ENCODE data around the gene PTPRK. TPM values are rescaled to one million over a fixed set of nuclear protein-coding genes. Genes with fewer than 3 reads are reported as not detected.

Gene PTPRK
- total RNA-seq, 5 donors from 2014 or later (not counting 1 experiment from before 2014, with no cell fraction given): 2.1 to 11.1 (median 7.3) TPM

- Mint-ChIP-seq H3K27ac (no peak overlapping the region), H3K27me3 (no peaks in the 10 kb centered on the region), H3K4me1 (peaks cover 0 to 3% (median 0%) of the 10 kb centered on the region in 3 donors), H3K9me3 (peaks cover 0 to 2% (median 0%) of the 10 kb centered on the region in 3 donors), H3K4me3 (no peak overlapping the region), H3K36me3 (no peaks in the 10 kb centered on the region)
- H3K36me3 ChIP-seq (ENCODE audit: control insufficient read depth in 2 of 2, extremely low read depth in 1 of 2, insufficient read depth in 1 of 2, low read length in 1 of 2): no peaks in the 10 kb centered on the region
- no peaks in the 10 kb centered on the region for H3K4me1 ChIP-seq (ENCODE audit: control insufficient read depth in 1 of 2, extremely low read depth in 1 of 2, insufficient read depth in 2 of 2, low read length in 2 of 2)
- no peak for DNase-seq
- POLR2A ChIA-PET: no interaction called here
- ATAC-seq (replicated peaks in 1 of 4): no peak
- no peak overlapping the region for H3K4me3 ChIP-seq (ENCODE audit: control insufficient read depth in 1 of 2, extremely low read depth in 1 of 2, low read length in 1 of 2)
- no peak overlapping the region for H3K27ac ChIP-seq (ENCODE audit: low read length)
- no peaks in the 10 kb centered on the region for H3K27me3 ChIP-seq (replicated peaks in 1 of 2; ENCODE audit: control insufficient read depth in 2 of 2, extremely low read depth in 1 of 2, insufficient read depth in 2 of 2, low read length in 1 of 2)
- WGBS (ENCODE audit: insufficient coverage): no CpG with 5 or more reads among the region's 3 CpGs
- CTCF ChIA-PET: no interaction called here
- no peaks in the 10 kb centered on the region for H3K9me3 ChIP-seq
These were observed 450.0 kb downstream of the PTPRK start for GRCh38 chr6:128070406-128070805.

GRCh38 chr6:128069188-128069587 lies 451.2 kb downstream of the PTPRK start:
- Mint-ChIP-seq H3K27me3 (no peaks in the 10 kb centered on the region), H3K9me3 (no peaks in the 10 kb centered on the region), H3K4me1 (peaks cover 0 to 3% (median 0%) of the 10 kb centered on the region in 3 donors), H3K36me3 (no peaks in the 10 kb centered on the region), H3K27ac (no peak overlapping the region), H3K4me3 (no peak overlapping the region)
- no peak for ATAC-seq (replicated peaks in 1 of 4)
- no peak for DNase-seq
- H3K4me3 ChIP-seq (ENCODE audit: control insufficient read depth in 1 of 2, extremely low read depth in 1 of 2, low read length in 1 of 2): no peak overlapping the region
- CTCF ChIA-PET: interaction anchor here in 1 of 2 donors (0.6 kb wide), 1 partner anchor 71 kb away, joined by 3 read pairs; no protein-coding TSS in a partner anchor
- peaks cover 0 to 3% of the 10 kb centered on the region in 2 experiments for H3K4me1 ChIP-seq (ENCODE audit: control insufficient read depth in 1 of 2, extremely low read depth in 1 of 2, insufficient read depth in 2 of 2, low read length in 2 of 2)
- no peaks in the 10 kb centered on the region for H3K27me3 ChIP-seq (replicated peaks in 1 of 2; ENCODE audit: control insufficient read depth in 2 of 2, extremely low read depth in 1 of 2, insufficient read depth in 2 of 2, low read length in 1 of 2)
- no peak overlapping the region for H3K27ac ChIP-seq (ENCODE audit: low read length)
- no peaks in the 10 kb centered on the region for H3K9me3 ChIP-seq
- WGBS (ENCODE audit: insufficient coverage): no CpG with 5 or more reads among the region's 2 CpGs
- H3K36me3 ChIP-seq (ENCODE audit: control insufficient read depth in 2 of 2, extremely low read depth in 1 of 2, insufficient read depth in 1 of 2, low read length in 1 of 2): no peaks in the 10 kb centered on the region
- POLR2A ChIA-PET: no interaction called here

- H3K27ac Mint-ChIP-seq: no peak overlapping the region
- H3K4me1 ChIP-seq (ENCODE audit: control insufficient read depth in 1 of 2, extremely low read depth in 1 of 2, insufficient read depth in 2 of 2, low read length in 2 of 2): peaks cover 0 to 5% of the 10 kb centered on the region in 2 experiments
- DNase-seq: no peak
- H3K4me1 Mint-ChIP-seq: peaks cover 0 to 3% (median 0%) of the 10 kb centered on the region in 3 donors
- no peak overlapping the region for H3K4me3 ChIP-seq (ENCODE audit: control insufficient read depth in 1 of 2, extremely low read depth in 1 of 2, low read length in 1 of 2)
- WGBS (ENCODE audit: insufficient coverage): 89% methylated on average over 1 of the region's 5 CpGs
- H3K4me3 Mint-ChIP-seq: no peak overlapping the region
- H3K27me3 Mint-ChIP-seq: no peaks in the 10 kb centered on the region
- H3K36me3 ChIP-seq (ENCODE audit: control insufficient read depth in 2 of 2, extremely low read depth in 1 of 2, insufficient read depth in 1 of 2, low read length in 1 of 2): no peaks in the 10 kb centered on the region
- no peaks in the 10 kb centered on the region for H3K9me3 Mint-ChIP-seq
- H3K9me3 ChIP-seq: no peaks in the 10 kb centered on the region
- ATAC-seq (replicated peaks in 1 of 4): no peak
- no peaks in the 10 kb centered on the region for H3K27me3 ChIP-seq (replicated peaks in 1 of 2; ENCODE audit: control insufficient read depth in 2 of 2, extremely low read depth in 1 of 2, insufficient read depth in 2 of 2, low read length in 1 of 2)
- POLR2A ChIA-PET: no interaction called here
- H3K27ac ChIP-seq (ENCODE audit: low read length): no peak overlapping the region
- CTCF ChIA-PET: no interaction called here
- no peaks in the 10 kb centered on the region for H3K36me3 Mint-ChIP-seq
These were observed 452.3 kb downstream of the PTPRK start for GRCh38 chr6:128068119-128068479.

GRCh38 chr6:128067446-128068118 lies 452.8 kb downstream of the PTPRK start:
- Mint-ChIP-seq H3K4me3 (no peak overlapping the region), H3K36me3 (no peaks in the 10 kb centered on the region), H3K27me3 (no peaks in the 10 kb centered on the region), H3K9me3 (no peaks in the 10 kb centered on the region), H3K4me1 (peaks cover 0 to 3% (median 0%) of the 10 kb centered on the region in 3 donors), H3K27ac (no peak overlapping the region)
- no peak overlapping the region for H3K4me3 ChIP-seq (ENCODE audit: control insufficient read depth in 1 of 2, extremely low read depth in 1 of 2, low read length in 1 of 2)
- H3K27me3 ChIP-seq (replicated peaks in 1 of 2; ENCODE audit: control insufficient read depth in 2 of 2, extremely low read depth in 1 of 2, insufficient read depth in 2 of 2, low read length in 1 of 2): no peaks in the 10 kb centered on the region
- ATAC-seq (replicated peaks in 1 of 4): no peak
- H3K4me1 ChIP-seq (ENCODE audit: control insufficient read depth in 1 of 2, extremely low read depth in 1 of 2, insufficient read depth in 2 of 2, low read length in 2 of 2): peaks cover 0 to 5% of the 10 kb centered on the region in 2 experiments
- H3K27ac ChIP-seq (ENCODE audit: low read length): no peak overlapping the region
- ChIA-PET POLR2A (no interaction called here), CTCF (interaction anchor here (0.5 to 0.6 kb wide), 3 partner anchors 41 to 168 kb away, joined by 3 to 6 read pairs (median 3); no protein-coding TSS in a partner anchor)
- H3K9me3 ChIP-seq: no peaks in the 10 kb centered on the region
- 100% methylated on average over 7 of the region's 11 CpGs for WGBS (ENCODE audit: insufficient coverage)
- H3K36me3 ChIP-seq (ENCODE audit: control insufficient read depth in 2 of 2, extremely low read depth in 1 of 2, insufficient read depth in 1 of 2, low read length in 1 of 2): no peaks in the 10 kb centered on the region
- no peak for DNase-seq

- Histone ChIP-seq H3K9me3 (no peaks in the 10 kb centered on the region), H3K4me3 (ENCODE audit: control insufficient read depth in 1 of 2, extremely low read depth in 1 of 2, low read length in 1 of 2) (no peak overlapping the region), H3K4me1 (ENCODE audit: control insufficient read depth in 1 of 2, extremely low read depth in 1 of 2, insufficient read depth in 2 of 2, low read length in 2 of 2) (peaks cover 0 to 5% of the 10 kb centered on the region in 2 experiments), H3K27ac (ENCODE audit: low read length) (no peak overlapping the region), H3K36me3 (ENCODE audit: control insufficient read depth in 2 of 2, extremely low read depth in 1 of 2, insufficient read depth in 1 of 2, low read length in 1 of 2) (no peaks in the 10 kb centered on the region), H3K27me3 (replicated peaks in 1 of 2; ENCODE audit: control insufficient read depth in 2 of 2, extremely low read depth in 1 of 2, insufficient read depth in 2 of 2, low read length in 1 of 2) (no peaks in the 10 kb centered on the region)
- Mint-ChIP-seq H3K27ac (no peak overlapping the region), H3K9me3 (no peaks in the 10 kb centered on the region), H3K4me3 (no peak overlapping the region), H3K27me3 (no peaks in the 10 kb centered on the region), H3K36me3 (no peaks in the 10 kb centered on the region), H3K4me1 (no peaks in the 10 kb centered on the region)
- ATAC-seq (replicated peaks in 1 of 4) (no peak), DNase-seq (no peak)
- WGBS (ENCODE audit: insufficient coverage): 100% methylated on average over 1 of the region's 3 CpGs
- ChIA-PET POLR2A (no interaction called here), CTCF (interaction anchor here in 1 of 2 donors (1.1 kb wide), 1 partner anchor 324 kb away, joined by 5 read pairs; no protein-coding TSS in a partner anchor)
These were observed 455.3 kb downstream of the PTPRK start for GRCh38 chr6:128065072-128065471.

- Histone ChIP-seq H3K9me3 (no peaks in the 10 kb centered on the region), H3K4me1 (ENCODE audit: control insufficient read depth in 1 of 2, extremely low read depth in 1 of 2, insufficient read depth in 2 of 2, low read length in 2 of 2) (peaks cover 0 to 5% of the 10 kb centered on the region in 2 experiments), H3K4me3 (ENCODE audit: control insufficient read depth in 1 of 2, extremely low read depth in 1 of 2, low read length in 1 of 2) (no peak overlapping the region), H3K27me3 (replicated peaks in 1 of 2; ENCODE audit: control insufficient read depth in 2 of 2, extremely low read depth in 1 of 2, insufficient read depth in 2 of 2, low read length in 1 of 2) (no peaks in the 10 kb centered on the region), H3K36me3 (ENCODE audit: control insufficient read depth in 2 of 2, extremely low read depth in 1 of 2, insufficient read depth in 1 of 2, low read length in 1 of 2) (no peaks in the 10 kb centered on the region), H3K27ac (ENCODE audit: low read length) (no peak overlapping the region)
- H3K27ac Mint-ChIP-seq: no peak overlapping the region
- no peaks in the 10 kb centered on the region for H3K4me1 Mint-ChIP-seq
- no peaks in the 10 kb centered on the region for H3K36me3 Mint-ChIP-seq
- H3K9me3 Mint-ChIP-seq: no peaks in the 10 kb centered on the region
- no peak overlapping the region for H3K4me3 Mint-ChIP-seq
- ChIA-PET POLR2A (interaction anchor here in 1 of 2 donors (0.5 kb wide), 1 partner anchor 125 kb away, joined by 5 read pairs; no protein-coding TSS in a partner anchor), CTCF (interaction anchor here in 1 of 2 donors (1.1 kb wide), 1 partner anchor 324 kb away, joined by 5 read pairs; no protein-coding TSS in a partner anchor)
- ATAC-seq (replicated peaks in 1 of 4) (no peak), DNase-seq (no peak)
- H3K27me3 Mint-ChIP-seq: no peaks in the 10 kb centered on the region
- WGBS (ENCODE audit: insufficient coverage): no CpG with 5 or more reads among the region's 2 CpGs
These were observed 455.9 kb downstream of the PTPRK start for GRCh38 chr6:128064540-128064895.
